Measurements from ENCODE around the gene VPS16.
"Not testable (repeated sequence)": the region's sequence is repeated elsewhere in the genome, so short reads cannot be mapped to it uniquely, and the experiment has no call there.

The VPS16 gene

GRCh38 chr20:2807019-2807418 is 33.5 kb upstream of the VPS16 start:
- no peak for DNase-seq

- not testable (repeated sequence) for DNase-seq
These were observed 32.6 kb upstream of the VPS16 start for GRCh38 chr20:2807929-2808328.

- no peak for DNase-seq
These were observed 30.9 kb upstream of the VPS16 start for GRCh38 chr20:2809690-2810089.

- no peak for DNase-seq
These were observed 28.4 kb upstream of the VPS16 start for GRCh38 chr20:2812189-2812588.

- no peak for DNase-seq
These were observed 26.5 kb upstream of the VPS16 start for GRCh38 chr20:2814076-2814475.

- DNase-seq, result no peak
These were observed 25.9 kb upstream of the VPS16 start, which contains the start of gene C20orf141 for GRCh38 chr20:2814587-2815051. C20orf141 (plus strand) TSS chr20:2814987; CDS start chr20:2815185, 198 bp downstream.

GRCh38 chr20:2815242-2815900 is 25.2 kb upstream of the VPS16 start:
- DNase-seq, result no peak

GRCh38 chr20:2816030-2816582 is 24.4 kb upstream of the VPS16 start, which contains the start of gene TMEM239:
TMEM239 (plus strand) TSS chr20:2816364; CDS start chr20:2816555, 191 bp downstream.
- DNase-seq, result no peak

- DNase-seq, result peak in 1 of 5 experiments; percentile 44
These were observed 23.8 kb upstream of the VPS16 start for GRCh38 chr20:2816583-2817340.

GRCh38 chr20:2817341-2817726 is 23.2 kb upstream of the VPS16 start:
- DNase-seq, result no peak

GRCh38 chr20:2817891-2818595 is 22.5 kb upstream of the VPS16 start:
- DNase-seq, result no peak

GRCh38 chr20:2820084-2820895 is 20.3 kb upstream of the VPS16 start:
- DNase-seq, result no peak

GRCh38 chr20:2820896-2821869 is 19.4 kb upstream of the VPS16 start:
- DNase-seq, result no peak

GRCh38 chr20:2822073-2822472 is 18.5 kb upstream of the VPS16 start:
- DNase-seq, result peak in 2 of 5 experiments; percentile 78 to 79

GRCh38 chr20:2825761-2826160 is 14.8 kb upstream of the VPS16 start:
- DNase-seq, result peak in 2 of 5 experiments; percentile 35 to 52

GRCh38 chr20:2826655-2827054 is 13.9 kb upstream of the VPS16 start:
- no peak for DNase-seq

- DNase-seq, result no peak
These were observed 11.2 kb upstream of the VPS16 start for GRCh38 chr20:2829376-2829775.

- not testable (repeated sequence) for DNase-seq
These were observed 9.3 kb upstream of the VPS16 start for GRCh38 chr20:2831206-2831605.

- DNase-seq, result no peak
These were observed 6.8 kb upstream of the VPS16 start for GRCh38 chr20:2833761-2834160.

GRCh38 chr20:2834401-2835110 is 6.0 kb upstream of the VPS16 start:
- DNase-seq, result no peak

Measured in T-helper 2 cell (primary cell).